ENCODE results near the gene HOXA4. TPM values are rescaled to one million over a fixed set of nuclear protein-coding genes. Genes with fewer than 3 reads are reported as not detected.

HOXA4 gene
- total RNA-seq: 10 to 100 TPM in 6 of 8 experiments, 1 to 10 TPM in 2; 1.1 to 31.6 (median 15.0) TPM

DNA sequence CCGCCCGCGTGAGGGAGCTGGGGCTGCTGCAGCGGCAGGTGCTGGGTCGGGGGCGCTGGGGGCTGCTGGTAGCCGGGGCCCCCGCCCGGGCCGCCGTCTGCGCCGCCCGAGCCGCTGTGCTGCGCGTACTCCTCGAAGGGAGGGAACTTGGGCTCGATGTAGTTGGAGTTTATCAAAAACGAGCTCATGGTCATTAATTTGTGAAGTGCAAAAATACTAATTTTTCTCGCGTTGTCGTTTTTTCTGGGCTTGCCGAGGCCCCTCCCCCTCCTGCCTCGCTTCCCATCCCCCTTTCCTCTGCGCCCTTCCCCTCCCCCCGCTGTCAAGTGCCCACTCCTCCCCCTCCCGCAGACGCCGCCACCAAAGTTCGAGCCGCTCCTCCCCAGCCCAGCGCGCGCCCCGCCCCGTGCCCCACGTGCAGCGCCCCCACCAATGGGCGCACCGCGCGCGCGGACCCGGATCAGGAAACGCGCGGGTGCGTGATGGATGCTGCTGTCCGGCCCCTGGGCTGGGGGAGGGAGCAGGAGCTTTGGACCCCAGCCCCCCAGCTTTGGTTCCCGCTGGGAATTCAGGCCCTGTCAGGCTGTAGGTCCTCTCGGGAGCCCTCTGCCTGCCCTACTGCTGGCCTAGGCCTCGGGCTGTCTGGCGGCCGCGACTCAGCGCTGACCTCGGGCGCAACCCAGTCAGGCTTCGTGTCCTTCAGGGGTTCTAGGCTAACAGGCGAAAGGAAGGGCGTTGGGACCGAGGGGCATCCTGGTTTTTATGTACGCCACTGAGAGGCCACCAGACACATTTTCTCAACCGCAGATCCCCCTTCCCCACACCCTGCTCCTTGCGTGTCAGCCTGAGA is at the start of gene HOXA4:
Gene HOXA4, minus strand, starts transcription at position 218 of the 850 bp plus-strand sequence. Its CDS starts 24 bp downstream, at position 194.
- Histone ChIP-seq H3K4me3 (peak within 1 kb of the TSS; percentile 47 to 92 (median 69)), H3K4me1 (replicated peaks in 1 of 2) (peaks cover 27 to 71% of the 10 kb centered on the region in 2 donors), H3K27ac (peak within 1 kb of the TSS; percentile 93 to 94)
- WGBS, 10 experiments: 0 to 4% (median 1%) methylated on average over 1 to 7 of the region's 67 CpGs; no CpG with 5 or more reads in 4 of the 10 experiments
- in situ Hi-C loops (cut with MboI; ENCODE audit: low pct_unique_long_range_greater_than_20kb in 2 of 9, low sequenced_read_pairs in 9 of 9, unreplicated experiment in 9 of 9): no loop called here
- peak; percentile 76 to 93 (median 86) for ATAC-seq (replicated peaks in 6 of 8)

DNA sequence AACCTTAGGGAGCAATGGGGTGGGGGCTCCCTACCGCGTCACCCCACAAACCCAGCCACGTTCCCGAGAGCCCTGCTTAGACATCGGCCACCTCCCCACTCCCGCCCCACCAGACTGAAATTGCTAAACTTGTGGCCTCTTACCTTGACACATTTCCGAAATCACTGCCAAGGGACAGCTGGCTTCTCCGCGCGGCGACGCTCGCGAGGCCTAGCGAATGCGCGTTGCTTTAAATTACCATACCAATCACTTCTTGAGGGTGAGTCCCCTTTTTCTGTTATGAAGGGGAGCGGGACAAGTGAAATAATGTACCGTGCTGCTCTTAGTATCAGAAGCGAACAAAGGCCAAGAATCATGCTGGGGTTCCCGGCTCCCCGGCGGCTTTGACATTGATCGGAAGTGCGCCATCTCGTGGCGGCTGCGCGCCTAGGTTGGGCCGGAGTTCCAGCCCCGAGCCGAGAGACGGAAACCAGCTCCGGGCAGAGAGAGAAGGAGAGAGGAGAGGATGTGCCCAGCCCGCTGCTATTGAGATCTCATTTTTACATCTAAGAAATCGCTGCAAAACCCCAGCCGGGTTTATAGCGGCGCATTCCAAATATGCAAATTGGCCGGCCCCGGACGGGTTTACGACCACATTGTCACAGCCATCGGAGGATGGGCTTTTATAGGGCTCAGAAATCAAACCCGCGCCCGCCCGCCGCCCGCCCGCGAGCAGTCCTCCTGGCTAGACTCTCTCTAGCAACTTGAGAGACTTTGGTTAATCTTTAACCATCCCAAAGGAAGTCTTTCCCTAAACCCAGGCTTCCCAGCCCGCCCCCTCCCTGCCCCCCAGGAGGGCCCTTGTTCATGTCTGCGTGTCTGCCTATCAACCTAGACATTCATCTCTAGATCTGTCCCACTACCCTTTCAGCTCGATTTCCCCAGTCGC is 49.2 kb upstream of the HOXA4 start:
- peaks cover 0 to 7% of the 10 kb centered on the region in 2 donors for H3K4me1 ChIP-seq (replicated peaks in 1 of 2)
- peak; percentile 50 to 86 (median 81) for ATAC-seq (replicated peaks in 6 of 8)
- H3K4me3 ChIP-seq: peak overlapping the region in 3 of 5 donors; percentile 6 to 34 (median 25)
- in situ Hi-C loops (cut with MboI; ENCODE audit: low pct_unique_long_range_greater_than_20kb in 2 of 9, low sequenced_read_pairs in 9 of 9, unreplicated experiment in 9 of 9): loop anchor here in 7 of 9 experiments (10.0 to 25.0 kb wide), 6 partner anchors 608 to 1317 kb away; no protein-coding TSS in a partner anchor
- no peak overlapping the region for H3K27ac ChIP-seq
- WGBS, 10 experiments: 0 to 26% (median 7%) methylated on average over 1 to 30 of the region's 56 CpGs; no CpG with 5 or more reads in 2 of the 10 experiments

DNA sequence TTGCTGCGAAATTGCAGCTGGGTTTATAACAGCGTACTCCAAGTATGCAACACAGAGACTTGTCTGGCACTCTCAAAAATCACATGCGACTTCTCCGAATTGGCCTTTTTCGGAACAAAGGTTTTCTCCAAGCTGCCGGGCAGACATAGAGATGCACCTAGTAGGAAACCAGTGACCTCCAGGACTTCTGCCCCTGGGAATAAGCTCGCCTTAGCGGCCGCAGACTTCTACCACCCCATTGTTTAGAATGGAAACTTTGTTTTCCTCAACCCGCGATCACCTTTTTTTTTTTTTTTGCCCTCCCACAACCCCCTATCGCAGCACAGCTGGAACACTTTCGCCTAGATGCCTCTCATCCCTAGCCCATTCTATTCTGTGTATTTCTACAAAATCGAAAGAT is 48.5 kb upstream of the HOXA4 start:
- H3K27ac ChIP-seq: no peak overlapping the region
- 0 to 20% (median 13%) methylated on average over 1 to 14 of the region's 14 CpGs for WGBS, 10 experiments

DNA sequence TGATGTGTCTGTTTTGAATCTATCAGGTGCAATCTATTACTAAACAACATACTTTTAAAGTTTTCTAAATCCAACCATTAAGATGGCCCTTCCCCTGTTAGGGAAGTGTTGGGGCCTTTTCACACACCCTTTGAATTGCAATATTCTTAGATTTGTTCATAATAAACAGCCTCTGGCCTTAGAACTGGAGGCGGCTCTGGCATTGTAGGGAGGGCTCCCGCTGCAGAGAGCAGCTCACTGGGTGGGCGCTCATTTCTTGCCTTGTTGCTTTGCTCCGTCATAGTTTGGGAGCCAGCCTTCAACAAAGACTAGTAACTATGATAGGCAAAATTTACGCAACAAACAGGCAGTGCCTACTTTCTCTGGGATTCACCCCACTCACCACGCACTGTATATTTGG is 47.8 kb upstream of the HOXA4 start:
- in situ Hi-C loops (cut with MboI; ENCODE audit: low pct_unique_long_range_greater_than_20kb in 2 of 9, low sequenced_read_pairs in 9 of 9, unreplicated experiment in 9 of 9): loop anchor here in 7 of 9 experiments (10.0 to 25.0 kb wide), 6 partner anchors 609 to 1316 kb away; no protein-coding TSS in a partner anchor
- Histone ChIP-seq H3K27ac (no peak overlapping the region), H3K4me3 (no peak overlapping the region), H3K4me1 (replicated peaks in 1 of 2) (peaks cover 0 to 3% of the 10 kb centered on the region in 2 donors)
- peak in 1 of 8 experiments; percentile 1 for ATAC-seq (replicated peaks in 6 of 8)
- WGBS, 10 experiments: 0 to 80% (median 26%) methylated on average over 1 to 6 of the region's 6 CpGs

More for the DNA sequence above, 48.5 kb upstream of the HOXA4 start:
- peaks cover 0 to 5% of the 10 kb centered on the region in 2 donors for H3K4me1 ChIP-seq (replicated peaks in 1 of 2)
- ATAC-seq (replicated peaks in 6 of 8): no peak
- H3K4me3 ChIP-seq: no peak overlapping the region
- in situ Hi-C loops (cut with MboI; ENCODE audit: low pct_unique_long_range_greater_than_20kb in 2 of 9, low sequenced_read_pairs in 9 of 9, unreplicated experiment in 9 of 9): loop anchor here in 7 of 9 experiments (10.0 to 25.0 kb wide), 6 partner anchors 608 to 1317 kb away; no protein-coding TSS in a partner anchor

DNA sequence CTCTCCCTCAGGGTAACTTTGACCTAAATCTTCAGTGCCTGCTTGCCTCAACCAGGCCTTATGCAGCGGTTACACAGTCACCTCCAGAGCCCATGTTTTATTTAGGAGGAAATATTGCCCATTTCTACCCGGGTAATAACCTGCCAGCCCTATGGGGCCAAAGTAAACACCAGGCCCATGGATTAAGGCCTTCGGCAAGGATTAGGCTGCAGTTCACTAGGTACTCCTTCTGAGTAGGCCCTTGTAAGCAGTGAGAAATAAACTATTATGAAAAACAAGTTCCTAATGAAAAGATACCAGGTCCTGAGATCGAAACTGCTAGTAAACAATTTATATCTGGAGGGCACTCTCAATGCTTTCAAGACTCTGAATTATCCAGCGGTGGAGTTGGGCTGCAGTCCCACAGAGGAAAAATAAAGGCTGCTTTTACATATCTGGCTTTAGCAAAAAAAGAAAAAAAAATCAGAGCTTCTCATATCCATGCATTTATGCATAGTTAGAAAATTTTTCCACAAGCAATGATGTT is 47.3 kb upstream of the HOXA4 start:
- Histone ChIP-seq H3K4me3 (no peak overlapping the region), H3K27ac (no peak overlapping the region)

DNA sequence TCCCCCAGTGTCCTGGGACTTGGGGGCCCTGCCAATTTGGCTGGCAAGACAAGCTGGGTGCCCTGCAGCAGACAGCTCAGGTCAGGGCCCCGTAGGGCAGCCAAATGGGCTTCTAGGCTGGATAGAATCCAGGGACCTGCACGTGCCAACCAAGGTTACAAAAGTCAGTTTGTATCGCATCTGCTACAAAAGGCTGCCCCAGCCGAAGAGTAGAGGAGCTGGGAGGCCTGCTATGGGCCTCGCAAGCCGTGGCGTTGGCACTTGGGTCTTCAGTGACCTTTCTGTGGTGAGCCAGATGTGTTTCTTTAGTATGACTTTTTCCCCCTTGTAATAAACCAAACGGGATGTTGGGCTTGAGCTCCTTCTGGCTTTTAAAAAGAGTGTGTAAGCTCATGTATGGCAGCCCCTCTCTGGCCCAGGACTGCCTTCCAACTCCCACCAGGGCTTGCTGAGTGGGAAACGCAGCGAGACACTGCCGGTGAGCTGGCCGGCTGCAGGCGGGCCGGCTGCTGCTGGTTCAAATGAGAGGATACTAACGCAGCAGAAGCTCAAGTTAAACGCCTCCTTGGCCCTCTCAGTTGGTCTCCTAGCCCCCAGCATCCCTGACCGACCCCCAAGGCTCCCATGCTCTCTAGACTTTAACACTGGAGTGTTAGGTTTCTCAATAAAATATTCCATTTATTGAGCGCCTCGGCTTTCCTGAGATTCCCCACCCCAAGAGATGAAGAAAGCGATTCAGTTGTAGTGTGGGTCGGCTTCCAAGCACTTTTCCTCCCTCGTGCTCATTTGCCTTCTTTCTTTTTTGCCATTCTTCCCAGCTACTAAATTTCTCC is 46.6 kb upstream of the HOXA4 start:
- in situ Hi-C loops (cut with MboI; ENCODE audit: low pct_unique_long_range_greater_than_20kb in 2 of 9, low sequenced_read_pairs in 9 of 9, unreplicated experiment in 9 of 9): loop anchor here in 7 of 9 experiments (10.0 to 25.0 kb wide), 6 partner anchors 610 to 1315 kb away; no protein-coding TSS in a partner anchor
- 0 to 47% (median 10%) methylated on average over 1 to 9 of the region's 22 CpGs for WGBS, 10 experiments
- no peak for ATAC-seq (replicated peaks in 6 of 8)
- Histone ChIP-seq H3K4me3 (no peak overlapping the region), H3K4me1 (replicated peaks in 1 of 2) (no peaks in the 10 kb centered on the region), H3K27ac (no peak overlapping the region)

More for the DNA sequence above, 47.3 kb upstream of the HOXA4 start:
- 0 to 60% (median 14%) methylated on average over 1 to 5 of the region's 5 CpGs for WGBS, 10 experiments
- no peaks in the 10 kb centered on the region for H3K4me1 ChIP-seq (replicated peaks in 1 of 2)
- in situ Hi-C loops (cut with MboI; ENCODE audit: low pct_unique_long_range_greater_than_20kb in 2 of 9, low sequenced_read_pairs in 9 of 9, unreplicated experiment in 9 of 9): loop anchor here in 7 of 9 experiments (10.0 to 25.0 kb wide), 6 partner anchors 609 to 1316 kb away; no protein-coding TSS in a partner anchor
- no peak for ATAC-seq (replicated peaks in 6 of 8)

DNA sequence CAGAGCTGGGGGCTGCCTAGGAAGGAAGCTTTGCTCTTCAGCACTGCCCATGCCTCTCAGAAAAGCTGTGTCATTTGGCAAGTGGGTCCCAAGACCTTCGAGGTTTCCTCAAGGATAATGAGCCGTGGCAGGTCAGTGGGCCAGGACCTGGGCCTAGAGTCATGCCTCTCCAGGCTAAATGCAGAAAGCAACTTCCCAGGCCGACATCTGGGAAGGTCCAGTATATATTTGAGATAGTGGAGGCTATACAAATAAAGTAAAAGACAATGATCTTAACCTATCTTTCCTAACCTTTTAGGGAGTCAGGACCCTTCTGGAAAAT is 45.9 kb upstream of the HOXA4 start:
- Histone ChIP-seq H3K4me1 (replicated peaks in 1 of 2) (no peaks in the 10 kb centered on the region), H3K27ac (no peak overlapping the region), H3K4me3 (no peak overlapping the region)
- no peak for ATAC-seq (replicated peaks in 6 of 8)
- in situ Hi-C loops (cut with MboI; ENCODE audit: low pct_unique_long_range_greater_than_20kb in 2 of 9, low sequenced_read_pairs in 9 of 9, unreplicated experiment in 9 of 9): loop anchor here in 7 of 9 experiments (10.0 to 25.0 kb wide), 6 partner anchors 611 to 1314 kb away; no protein-coding TSS in a partner anchor
- WGBS, 10 experiments: 0 to 60% (median 40%) methylated on average over 1 to 3 of the region's 3 CpGs; no CpG with 5 or more reads in 4 of the 10 experiments

DNA sequence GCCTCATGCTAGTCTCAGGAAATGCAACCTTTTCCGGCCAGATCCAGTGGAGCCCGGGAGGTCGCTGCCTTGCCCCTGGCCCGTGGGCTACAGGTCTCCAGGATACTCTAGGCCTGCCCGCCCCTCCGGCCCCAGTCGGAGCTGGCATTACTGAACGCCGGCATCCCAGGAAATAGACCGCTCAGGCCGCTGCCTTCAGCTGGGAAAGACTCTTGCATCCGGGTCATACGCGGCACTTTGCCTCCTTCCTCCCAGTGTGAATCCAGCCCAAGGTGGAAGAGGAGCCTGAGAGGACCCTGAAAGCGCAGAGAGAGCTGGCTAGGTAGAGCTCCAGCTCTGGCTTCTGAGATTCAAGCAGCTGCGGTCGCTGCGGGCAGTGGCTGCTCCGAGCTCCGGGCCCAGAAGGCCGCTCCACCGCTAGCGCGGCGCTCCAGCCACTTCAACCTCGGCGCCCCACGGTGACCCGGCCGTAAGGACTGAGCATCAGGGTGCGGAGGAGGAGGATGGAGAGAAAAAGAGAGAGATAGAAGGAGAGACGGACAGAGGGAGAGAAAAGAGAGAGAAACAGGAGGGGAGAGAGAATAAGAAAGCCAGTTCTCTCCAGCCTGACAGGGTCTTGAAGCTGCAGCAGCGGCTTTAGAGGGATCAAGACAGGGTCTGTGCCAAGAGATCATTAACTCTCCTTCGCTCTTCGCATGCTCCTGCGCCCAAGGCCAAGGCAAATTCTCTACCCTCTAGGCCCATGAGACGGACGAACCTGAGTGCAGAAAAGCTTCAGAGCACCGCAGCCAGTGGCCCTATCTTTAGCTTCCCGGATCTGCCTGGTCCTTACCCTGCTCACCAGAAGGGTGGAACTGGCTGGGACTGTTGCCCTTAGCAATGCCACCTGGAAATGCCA is 45.3 kb upstream of the HOXA4 start:
- H3K4me3 ChIP-seq: no peak overlapping the region
- WGBS, 10 experiments: 0 to 34% (median 20%) methylated on average over 1 to 17 of the region's 40 CpGs
- peak in 3 of 8 experiments; percentile 0 for ATAC-seq (replicated peaks in 6 of 8)
- in situ Hi-C loops (cut with MboI; ENCODE audit: low pct_unique_long_range_greater_than_20kb in 2 of 9, low sequenced_read_pairs in 9 of 9, unreplicated experiment in 9 of 9): loop anchor here in 7 of 9 experiments (10.0 to 25.0 kb wide), 6 partner anchors 611 to 1314 kb away; no protein-coding TSS in a partner anchor
- H3K4me1 ChIP-seq (replicated peaks in 1 of 2): no peaks in the 10 kb centered on the region
- no peak overlapping the region for H3K27ac ChIP-seq

DNA sequence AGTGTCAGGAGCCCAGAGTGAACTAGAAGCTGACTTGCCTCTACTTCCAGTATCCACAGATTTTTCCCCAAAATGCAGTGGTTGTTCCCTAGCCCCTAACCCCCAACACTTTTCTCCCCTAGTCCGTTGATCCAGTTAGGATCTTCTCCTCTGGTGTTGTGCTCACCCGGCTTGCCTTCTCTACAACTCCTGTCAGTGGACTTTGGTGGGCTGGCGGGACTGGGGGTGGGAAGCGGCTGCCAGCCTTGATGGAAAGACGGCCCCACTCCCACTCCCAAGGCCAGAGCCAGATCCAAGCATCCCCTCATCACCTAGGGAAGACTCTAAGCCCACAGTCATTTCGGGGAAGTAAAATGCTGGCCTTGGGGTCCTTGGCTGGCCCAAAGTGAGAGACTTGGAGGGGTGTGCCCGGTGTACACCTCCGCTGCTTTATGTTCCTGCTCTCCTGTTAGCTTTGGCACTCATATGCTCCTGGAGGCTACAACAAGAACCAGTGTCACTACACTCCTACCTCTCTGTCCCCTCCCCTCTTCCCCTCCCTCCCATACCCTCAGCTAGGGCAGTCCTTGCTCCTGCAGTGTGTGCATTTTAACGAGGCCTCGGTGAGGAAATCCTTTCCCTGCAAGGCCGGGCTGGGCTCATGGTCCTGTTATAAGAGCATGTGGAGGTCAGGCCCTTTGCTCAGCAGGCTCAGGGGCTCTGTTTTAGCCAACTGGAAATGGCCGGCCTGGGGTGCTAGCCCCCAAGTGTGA is 44.5 kb upstream of the HOXA4 start:
- WGBS, 10 experiments: 28 to 40% (median 35%) methylated on average over 1 to 4 of the region's 12 CpGs; no CpG with 5 or more reads in 6 of the 10 experiments
- peak in 3 of 8 experiments; percentile 4 to 22 (median 7) for ATAC-seq (replicated peaks in 6 of 8)
- Histone ChIP-seq H3K4me1 (replicated peaks in 1 of 2) (peaks cover 0 to under 1% of the 10 kb centered on the region in 2 donors), H3K4me3 (no peak overlapping the region), H3K27ac (no peak overlapping the region)
- in situ Hi-C loops (cut with MboI; ENCODE audit: low pct_unique_long_range_greater_than_20kb in 2 of 9, low sequenced_read_pairs in 9 of 9, unreplicated experiment in 9 of 9): loop anchor here (10.0 to 25.0 kb wide), 8 partner anchors 612 to 1313 kb away; no protein-coding TSS in a partner anchor
